HTERT RPE-1 (cell line): ENCODE results near the gene GPRC5C.

Experiments used
- in situ Hi-C: fragments of 300-500 bp; cut with MboI; formaldehyde crosslinking; loops from 4 replicates; pipeline ENCODE4 v1.14.3; 2020; ENCODE audit warnings: low sequenced_read_pairs

GPRC5C gene, protein sequence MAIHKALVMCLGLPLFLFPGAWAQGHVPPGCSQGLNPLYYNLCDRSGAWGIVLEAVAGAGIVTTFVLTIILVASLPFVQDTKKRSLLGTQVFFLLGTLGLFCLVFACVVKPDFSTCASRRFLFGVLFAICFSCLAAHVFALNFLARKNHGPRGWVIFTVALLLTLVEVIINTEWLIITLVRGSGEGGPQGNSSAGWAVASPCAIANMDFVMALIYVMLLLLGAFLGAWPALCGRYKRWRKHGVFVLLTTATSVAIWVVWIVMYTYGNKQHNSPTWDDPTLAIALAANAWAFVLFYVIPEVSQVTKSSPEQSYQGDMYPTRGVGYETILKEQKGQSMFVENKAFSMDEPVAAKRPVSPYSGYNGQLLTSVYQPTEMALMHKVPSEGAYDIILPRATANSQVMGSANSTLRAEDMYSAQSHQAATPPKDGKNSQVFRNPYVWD

DNA sequence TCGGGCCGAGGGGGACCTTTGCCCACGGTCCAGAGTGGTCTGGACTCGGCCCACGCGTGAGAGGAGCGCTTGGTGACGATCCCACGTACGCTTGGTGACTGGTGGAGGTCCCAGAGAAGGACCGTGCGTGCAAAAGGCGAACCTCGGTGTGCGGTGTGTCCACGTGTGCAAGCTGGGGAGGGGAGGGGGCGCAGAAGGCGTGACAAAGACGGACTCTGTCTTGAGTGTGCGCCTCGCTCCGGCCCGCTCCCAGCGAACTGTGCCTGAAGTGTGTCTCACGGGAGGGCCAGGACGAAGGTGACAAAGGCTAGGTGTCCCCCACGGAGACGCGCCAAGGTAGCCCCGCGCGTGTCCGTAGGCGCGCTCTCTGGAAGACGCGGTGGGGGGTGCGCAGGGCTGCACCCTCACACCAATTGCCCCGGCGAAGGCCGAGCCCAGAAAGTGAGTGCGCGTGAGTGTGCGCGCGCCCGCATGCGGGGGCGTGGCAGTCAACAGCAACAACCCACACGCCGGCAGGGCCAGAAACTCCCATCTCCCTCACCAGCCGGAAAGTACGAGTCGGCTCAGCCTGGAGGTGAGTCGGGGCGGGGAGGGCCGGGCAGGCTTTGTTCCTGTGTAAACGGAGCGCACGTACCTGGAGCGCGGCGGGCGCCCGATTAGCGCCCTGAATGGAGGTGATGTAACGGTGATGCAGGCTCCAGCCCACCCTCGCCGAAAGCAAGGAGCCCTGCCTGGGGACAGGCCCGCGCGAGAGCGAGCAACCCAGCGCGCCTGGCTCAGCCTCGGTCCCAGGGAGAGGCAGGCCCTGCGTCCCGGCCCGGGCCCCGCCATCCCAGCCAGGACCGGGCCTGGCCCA is at the start of gene GPRC5C:
GPRC5C (plus strand) TSS at position 521 of the 856 bp plus-strand sequence. CDS start 7,689 bp downstream, outside the sequence.
- in situ Hi-C loops = no loop called here

DNA sequence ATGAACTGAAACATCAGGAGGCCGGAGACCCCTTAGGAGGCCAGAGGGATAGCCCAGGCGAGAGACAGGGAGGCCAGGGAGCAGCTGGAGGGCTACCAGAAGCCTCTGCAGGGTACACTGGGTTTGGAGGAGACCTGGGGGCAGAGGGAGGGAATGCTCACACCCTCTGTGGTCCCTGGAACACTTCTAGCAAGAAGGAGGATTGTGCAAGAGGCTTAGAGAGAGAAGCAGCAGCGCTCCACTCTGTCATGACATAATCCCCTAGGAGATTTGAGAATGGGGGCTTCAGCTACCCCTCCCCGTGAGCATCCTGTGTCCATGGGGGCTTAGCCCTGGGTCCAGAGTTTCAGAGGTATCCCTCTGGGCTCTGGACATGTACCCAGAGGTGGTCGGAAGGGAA is 48.7 kb upstream of the GPRC5C start:
- in situ Hi-C loops = no loop called here

DNA sequence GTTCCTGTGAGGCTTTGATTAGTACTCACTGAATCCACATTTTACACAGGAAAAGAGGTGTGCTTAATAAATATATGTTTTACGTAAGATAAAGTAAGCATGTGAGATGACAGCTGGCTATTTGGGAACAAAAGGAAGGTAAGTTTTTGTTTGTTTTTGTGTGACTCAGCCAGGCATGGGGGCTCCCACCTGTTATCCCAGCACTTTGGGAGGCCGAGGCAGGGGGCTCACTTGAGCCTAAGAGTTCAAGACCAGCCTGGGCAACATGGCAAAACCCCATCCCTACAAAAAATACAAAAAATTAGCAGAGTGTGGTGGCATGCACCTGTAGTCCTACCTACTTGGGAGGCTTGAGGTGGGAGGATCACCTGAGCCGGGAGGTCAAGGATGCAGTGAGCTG is 46.7 kb upstream of the GPRC5C start:
- in situ Hi-C loops = no loop called here

DNA sequence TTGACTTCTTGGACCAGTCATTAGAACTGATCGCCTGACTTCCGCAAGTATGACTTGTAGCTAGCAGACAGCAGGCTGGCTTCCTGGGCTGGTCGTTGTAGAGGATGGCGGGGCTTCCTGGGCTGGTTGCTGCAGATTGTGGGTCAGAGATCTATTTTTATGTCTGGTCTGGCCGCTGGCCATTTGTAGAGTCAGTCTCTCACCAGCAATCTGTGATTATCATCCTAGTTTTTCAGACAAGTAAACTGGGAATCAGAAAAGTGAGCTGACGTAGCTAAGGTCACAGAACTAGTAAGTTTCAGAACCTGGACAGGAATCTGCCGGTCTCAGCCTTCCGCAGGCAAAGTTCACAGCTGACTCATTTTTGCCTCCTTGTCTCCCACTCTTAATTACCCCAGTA is 45.5 kb upstream of the GPRC5C start:
- in situ Hi-C loops = no loop called here

DNA sequence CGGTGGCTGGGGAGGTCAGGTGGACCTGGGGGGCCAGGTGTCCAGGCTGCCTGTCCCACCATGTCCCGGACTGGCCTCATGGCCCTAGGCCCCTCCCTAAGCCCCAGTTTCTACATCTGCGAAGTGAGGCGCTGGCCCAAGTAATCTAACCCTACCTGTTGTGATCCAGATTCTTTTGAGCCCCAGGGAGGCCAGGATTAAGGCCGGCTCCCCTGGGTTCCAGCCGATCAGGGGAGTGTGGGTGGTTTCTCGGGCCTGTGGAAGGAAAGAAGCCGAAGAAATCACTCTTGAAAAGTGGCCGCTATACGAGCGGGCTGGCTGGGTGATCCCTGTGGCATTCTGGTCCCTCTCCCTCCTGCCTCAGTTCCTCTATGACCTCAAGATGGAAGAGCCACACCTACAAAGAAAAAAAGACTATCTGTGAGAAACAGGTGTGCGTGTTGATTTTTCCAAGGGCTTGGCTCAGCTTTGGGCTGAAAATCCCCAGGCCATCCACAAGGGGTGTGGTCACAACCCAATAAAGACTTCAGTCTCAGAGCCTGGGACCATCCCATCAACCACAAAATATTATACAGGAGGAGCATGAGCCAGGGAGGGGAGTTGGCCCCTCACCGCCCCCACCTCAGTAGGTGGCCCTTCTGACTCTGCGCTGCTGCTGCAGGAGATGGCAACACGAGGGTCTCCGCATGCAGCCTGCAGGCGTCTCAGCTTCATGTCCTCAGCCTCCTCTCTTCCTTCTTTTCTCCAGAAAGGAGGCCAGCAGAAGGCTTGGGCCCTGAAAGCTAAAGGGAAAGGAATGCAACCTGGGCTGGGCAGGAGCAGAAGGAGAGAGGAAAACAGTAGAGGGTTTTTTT is 44.3 kb upstream of the GPRC5C start:
- in situ Hi-C loops = no loop called here

DNA sequence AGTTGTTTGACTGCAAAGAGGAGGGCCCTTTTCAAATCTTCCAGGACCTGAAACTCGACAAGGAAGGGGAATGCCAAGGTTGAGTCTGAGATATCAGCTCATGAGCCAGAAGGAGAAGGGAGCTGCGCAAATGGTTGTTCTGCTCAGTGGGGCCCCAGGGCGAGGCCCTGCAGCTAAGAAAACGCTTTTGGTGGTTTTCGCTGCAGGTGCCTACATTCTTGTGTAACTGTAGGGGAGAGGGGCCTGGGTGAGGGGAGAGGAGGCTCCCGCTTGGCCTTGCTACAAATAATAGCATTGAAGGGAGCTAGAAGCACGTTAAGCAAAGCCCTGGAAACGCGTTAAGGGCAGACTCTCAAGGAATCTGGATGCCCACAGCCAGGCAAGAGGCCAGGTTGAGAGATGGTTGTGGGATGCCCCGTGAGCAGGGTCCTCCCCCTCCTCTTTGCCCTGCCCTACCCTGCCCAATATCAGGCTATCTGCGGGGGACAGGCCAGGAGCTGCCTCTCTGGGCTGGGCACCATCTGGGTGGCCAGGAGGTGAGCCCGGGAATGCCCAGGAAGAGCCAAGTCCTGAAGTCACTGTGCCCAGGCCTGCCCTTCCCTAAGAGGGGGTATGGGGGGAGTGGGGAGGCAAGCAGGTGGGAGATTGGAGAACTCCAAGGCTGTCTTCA is 42.7 kb upstream of the GPRC5C start:
- in situ Hi-C loops = no loop called here

DNA sequence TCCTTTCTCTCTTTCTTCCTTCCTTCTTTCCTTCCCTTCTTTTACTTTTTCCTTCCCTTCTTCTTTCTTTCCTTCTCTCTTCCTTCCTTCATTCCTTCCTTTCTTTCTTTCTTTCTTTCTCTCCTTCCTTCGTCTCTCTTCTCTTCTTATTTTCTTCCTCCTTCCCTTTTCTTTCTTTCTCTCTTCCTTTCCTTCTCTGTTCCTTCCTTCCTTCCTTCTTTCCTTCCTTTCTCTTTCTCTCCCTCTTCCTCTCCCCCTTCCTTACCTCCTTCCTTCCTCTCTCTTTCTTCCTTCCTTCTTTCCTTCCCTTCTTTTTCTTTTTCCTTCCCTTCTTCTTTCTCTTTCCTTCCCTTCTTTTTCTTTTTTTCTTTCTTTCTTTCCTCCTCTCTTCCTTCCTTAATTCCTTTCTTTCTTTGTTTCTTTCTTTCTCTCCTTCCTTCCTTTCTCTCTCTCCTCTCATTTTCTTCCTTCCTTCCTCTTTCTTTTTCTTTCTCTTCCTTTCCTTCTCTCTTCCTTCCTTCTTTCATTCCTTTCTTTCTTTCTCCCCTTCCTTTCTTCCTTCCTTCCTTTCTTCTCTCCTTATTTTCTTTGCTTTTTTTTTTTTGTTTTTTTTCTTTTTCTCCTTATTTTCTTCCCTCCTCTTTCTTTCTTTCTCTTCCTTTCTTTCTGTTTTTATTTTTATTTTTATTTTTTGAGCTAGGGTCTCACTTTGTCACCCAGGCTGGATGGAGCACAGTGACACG is 41.8 kb upstream of the GPRC5C start:
- in situ Hi-C loops = no loop called here

DNA sequence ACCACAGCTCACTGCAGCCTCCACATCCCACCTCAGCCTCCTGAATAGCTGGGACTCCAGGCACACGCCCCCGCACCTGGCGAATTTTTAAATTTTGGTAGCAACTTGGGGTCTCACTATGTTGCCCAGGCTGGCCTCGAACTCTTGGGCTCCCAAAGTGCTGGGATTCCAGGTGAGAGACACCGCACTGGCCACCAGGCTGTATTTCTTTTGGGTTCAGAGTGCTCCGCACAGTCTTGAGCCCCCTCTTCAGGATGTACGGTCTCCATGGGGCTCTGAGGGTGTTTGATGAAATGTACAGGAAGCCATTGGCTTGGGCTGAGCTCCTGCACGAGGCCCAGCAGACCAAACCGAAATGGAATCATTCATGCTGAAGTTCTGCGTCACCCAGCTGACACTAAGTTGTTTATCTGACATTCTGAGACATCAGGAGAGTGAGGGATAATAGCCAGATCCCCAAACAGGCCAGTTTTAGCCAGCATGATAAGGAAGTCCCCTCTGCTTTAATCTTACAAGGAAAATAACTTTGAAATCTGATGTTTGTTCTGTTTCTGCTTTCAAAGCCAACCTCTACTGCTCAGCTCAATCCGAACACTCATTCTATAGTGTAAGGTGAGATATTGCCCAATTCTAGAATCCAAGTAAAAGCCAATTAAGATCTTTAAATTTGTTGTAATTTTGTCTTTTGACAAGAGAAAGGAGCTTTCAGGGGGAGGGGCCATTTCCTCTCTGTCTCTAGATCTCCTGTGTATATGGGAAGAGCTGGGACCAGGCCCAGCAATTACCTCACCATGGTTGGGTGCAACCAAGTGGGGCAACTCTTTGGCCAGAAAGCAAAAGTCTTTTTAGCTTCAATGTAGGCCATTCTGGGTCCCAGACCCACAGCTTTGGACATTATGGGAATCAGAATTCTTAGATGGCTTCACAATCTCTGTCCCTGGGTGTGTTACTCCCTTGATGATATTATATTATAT is 40.9 kb upstream of the GPRC5C start:
- in situ Hi-C loops = no loop called here

DNA sequence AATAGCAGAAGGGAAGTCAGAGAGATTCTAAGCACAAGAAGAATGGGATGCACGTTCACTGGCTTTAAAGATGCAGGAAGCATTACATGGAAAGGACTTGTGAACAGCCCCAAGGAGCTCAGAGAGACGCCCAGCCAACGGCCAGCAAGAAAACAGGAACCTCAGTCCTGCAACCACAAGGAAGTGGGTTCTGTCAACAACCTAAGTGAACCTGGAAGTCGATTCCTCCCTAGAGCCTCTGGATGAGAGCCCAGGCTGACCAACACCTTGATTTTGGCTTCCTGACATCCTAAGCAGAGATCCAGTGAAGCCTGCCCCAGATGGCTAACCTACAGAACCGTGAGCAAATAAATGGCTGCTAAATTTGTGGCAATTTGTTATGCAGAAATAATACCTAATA is 40.1 kb upstream of the GPRC5C start:
- in situ Hi-C loops = no loop called here

DNA sequence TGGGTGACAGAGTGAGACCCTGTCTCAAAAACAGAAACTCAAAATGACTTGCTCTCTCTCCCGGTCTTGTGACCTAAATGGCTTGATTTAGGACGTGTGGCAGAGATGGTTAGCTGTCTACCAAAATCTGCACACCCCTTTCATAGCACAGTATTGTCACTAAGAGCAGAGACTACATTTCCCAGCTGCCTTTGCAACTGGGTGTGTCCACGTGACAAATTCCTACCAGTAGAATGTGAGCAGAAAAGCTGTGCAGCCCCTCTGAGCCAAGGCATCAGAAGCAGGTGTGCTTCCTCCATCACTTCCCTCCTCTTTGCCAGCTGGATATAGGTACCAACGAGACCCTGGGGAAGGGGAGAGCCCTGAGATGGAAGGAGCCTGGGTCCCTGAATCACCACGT is 39.0 kb upstream of the GPRC5C start:
- in situ Hi-C loops = no loop called here

DNA sequence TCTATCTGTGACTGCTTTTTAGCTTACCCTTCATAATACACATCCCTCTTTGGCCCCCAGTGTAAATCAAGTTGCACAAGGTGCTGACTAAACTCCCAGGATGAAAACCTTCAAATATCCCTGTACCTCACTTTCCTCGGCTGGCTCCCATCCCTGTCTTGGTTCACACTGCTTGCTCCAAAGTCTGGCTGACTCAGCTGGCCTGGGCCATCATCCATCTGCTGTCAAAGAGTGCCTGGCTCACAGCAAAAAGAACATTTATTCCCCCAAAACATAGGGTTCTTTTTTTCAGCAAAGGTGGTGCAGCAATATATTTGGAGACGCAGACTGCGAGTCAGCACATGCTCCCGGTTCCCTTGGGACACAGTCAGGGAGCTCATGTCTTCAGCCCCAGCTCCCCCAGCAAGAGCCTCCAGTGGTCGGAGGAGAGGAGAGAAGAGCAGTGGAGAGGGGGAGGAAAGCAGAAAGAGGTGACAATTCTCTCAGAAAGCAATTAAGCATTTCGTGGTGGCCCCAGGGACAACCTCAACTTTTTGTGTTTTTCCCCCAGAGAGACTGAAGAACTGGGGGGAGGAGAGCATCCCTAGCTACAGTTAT is 38.4 kb upstream of the GPRC5C start:
- in situ Hi-C loops = no loop called here

DNA sequence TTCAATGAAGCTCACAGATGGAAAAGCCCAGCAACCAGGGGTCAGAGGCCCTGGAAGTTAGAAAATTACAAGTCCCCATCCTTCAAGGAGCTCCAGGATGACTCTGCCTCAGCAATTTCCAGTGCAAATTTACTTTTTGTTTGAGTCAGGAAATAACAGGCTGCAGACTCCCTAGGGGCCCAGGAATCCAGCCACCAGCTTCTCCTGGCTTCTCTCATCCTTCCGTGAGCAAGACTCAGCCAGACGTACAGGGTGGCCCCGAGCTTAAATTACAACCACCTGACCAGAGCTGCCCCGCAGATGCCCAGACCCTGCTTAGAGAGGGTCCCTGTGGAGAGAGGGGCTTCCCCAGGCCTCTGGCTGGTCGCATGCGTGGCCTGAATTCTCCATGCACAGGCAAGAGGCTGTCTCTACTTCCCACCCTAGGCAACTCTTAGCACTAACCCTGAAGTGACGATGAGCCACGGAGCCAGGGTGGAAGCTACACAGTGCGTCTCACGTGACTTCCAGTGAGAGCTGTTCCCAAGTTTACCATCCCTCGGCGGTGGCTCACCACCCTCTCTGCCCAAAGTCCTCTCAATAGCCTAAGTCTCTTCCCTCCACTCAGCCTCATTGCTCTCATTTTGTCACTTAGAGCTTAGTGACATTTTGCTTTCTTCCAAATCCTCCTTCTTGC is 37.5 kb upstream of the GPRC5C start:
- in situ Hi-C loops = no loop called here

DNA sequence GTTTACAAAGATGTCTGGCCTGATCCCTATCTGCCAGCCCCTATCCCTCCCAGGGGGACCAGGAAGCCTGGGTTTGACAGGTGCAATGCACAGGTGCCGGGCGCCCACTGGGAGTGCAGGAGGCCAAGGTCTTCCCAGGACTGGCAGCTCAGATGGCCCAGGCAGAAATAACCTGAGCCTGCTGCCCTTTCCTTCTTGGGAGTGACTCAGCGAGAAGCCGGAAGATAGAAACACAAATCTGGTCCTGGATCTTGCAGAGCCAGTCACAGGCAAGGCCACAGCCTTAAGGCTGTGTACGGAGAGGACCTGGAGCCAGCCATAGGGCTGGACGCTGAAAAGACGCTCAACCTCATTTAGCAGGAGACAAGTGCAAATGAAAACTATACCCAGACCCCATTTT is 36.9 kb upstream of the GPRC5C start:
- in situ Hi-C loops = no loop called here

DNA sequence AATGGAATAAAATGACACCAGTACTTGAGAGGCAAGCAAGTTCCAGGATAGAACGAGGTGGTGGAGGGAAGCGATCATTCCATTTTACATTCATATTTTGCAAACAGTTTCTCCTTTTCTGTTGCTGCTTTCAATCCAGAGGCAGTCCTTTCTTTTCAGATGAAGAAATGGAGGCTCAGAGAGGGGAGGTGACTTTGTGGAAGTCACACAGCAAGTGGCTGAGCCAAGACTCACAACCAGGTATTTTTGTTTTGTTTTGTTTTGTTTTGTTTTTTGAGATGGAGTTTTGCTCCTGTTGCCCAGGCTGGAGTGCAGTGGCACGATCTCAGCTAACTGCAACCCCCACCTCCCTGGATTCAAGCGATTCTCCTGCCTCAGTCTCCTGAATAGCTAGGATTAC is 35.3 kb upstream of the GPRC5C start:
- in situ Hi-C loops = no loop called here

DNA sequence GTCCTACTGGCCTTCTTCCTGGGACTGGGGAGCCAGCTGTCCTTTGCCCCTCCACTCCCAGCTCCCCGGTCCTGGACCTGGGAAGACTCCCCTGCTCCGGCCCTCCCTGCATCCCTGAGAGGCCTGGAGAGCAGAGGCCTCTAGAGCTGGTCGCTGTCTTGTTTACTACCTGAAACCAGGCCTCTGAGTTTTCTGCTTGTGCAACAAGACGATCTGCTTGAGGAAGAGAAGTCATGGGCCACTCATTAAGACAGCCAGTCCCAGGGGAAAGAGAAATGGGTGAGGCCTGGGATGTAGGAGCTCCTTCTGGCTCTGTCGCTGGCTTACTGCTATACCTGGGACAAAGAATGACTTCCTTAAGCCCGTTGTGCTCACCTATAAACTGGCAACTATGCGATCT is 29.8 kb upstream of the GPRC5C start:
- in situ Hi-C loops = no loop called here

DNA sequence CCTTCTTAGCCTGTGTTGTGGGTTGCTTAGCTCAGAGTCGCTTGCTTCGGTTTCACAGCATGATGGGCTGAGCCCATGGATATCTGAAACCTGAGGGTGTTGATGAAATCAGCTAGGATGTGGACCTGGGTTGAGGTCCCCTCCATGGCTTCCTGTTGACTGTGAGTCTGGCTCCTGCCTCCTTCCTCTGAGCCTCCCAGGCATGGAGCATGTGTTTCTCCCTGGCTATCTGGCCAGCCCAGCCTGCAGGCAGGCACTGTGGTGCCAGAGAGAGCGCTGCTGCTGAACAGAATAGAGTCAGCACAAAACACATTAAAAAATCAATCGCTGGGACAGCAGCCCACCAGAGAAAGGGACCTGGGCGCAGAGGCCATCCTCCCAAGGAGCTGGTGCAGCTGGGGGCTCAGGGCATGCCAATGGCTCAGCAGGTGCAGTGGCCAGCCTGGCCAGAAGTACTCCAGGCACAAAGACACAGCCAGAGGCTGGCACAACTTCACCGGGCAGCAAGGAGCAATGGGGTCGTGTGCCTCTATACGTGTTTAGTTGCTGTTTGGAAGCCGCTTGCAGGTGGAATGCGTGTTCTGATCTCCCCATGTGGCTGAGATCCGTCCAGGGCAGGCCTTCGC is 28.3 kb upstream of the GPRC5C start:
- in situ Hi-C loops = no loop called here

DNA sequence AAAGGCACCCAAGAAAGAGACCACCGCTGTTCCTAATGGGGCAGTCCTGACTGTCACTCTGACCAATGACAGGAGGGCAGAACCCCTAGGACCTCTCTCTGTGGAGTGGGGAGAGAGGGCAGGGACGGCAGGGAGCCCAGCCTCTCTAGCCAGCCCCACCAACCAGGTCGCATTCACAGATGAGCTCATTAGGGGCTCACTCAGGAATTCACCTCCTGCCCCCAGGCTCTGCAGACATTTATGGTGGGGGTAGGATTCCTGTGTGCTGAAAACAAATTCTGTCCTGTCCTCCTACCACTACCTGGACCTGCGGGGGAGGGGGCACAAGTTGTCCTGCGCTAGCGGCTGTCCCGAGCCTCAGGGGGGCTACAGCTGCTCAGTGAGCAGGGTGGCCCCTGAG is 27.7 kb upstream of the GPRC5C start:
- in situ Hi-C loops = no loop called here
